T-helper 2 cell (primary cell): Measurements from ENCODE around the gene SYN1.
A peak's percentile ranks its signal among the peaks of the same experiment; 100 is the strongest.
"Not testable (repeated sequence)": the region's sequence is repeated elsewhere in the genome, so short reads cannot be mapped to it uniquely, and the experiment has no call there.

Experiments
- DNase-seq, 5 experiments: peaks; one replicate each; pipeline versions ENCODE4 v3.0.0 to v3.0.0-alpha.2; 2012 to 2022
- total RNA-seq, 2 donors: gene quantifications; one replicate each; lab custom pipeline; 2026; lab: John Stamatoyannopoulos, UW

SYN1 gene
- total RNA-seq: 0 to 0.07 reads per million in 2 donors

DNA sequence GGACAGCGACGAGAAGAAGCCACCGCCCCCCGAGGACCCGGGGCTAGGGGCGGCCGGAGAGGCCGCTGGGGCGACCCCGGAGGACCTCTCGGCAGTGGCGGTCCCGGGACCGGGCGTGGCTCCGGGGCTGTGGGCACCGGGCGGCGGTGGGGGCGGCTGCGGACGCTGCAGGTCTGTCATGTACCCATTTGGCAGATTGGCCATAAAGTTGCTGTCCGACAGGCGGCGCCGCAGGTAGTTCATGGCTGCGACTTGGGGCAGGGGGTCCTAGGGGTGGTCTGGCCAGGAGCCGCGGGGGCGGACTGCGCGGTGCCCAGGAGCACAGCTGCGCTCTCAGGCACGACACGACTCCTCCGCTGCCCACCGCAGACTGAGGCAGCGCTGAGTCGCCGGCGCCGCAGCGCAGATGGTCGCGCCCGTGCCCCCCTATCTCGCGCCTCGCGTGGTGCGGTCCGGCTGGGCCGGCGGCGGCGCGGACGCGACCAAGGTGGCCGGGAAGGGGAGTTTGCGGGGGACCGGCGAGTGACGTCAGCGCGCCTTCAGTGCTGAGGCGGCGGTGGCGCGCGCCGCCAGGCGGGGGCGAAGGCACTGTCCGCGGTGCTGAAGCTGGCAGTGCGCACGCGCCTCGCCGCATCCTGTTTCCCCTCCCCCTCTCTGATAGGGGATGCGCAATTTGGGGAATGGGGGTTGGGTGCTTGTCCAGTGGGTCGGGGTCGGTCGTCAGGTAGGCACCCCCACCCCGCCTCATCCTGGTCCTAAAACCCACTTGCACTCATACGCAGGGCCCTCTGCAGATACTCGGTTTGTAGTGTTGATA is at the start of gene SYN1:
Gene SYN1, minus strand, starts transcription at position 372 of the 817 bp plus-strand sequence. Its CDS starts 129 bp downstream, at position 243.
- DNase-seq: peak; percentile 59 to 85 (median 74)

DNA sequence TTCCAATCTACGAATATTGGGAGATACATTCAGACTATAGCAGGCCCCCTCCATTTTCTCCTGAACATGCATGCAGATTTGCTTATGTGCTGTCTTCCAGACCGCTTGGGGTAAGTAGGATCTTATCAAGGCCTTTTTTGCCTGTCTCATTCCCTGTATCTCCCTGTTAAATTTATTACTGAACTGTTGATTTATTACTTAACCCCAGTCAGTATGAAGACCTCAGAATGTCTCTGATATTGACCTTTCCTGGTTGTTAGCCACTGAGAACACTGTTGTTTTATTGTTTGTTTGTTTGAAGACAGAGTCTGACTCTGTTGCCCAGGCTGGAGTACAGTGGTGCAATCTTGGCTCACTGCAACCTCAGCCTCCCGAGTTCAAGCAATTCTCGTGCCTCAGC is 46.1 kb upstream of the SYN1 start:
- not testable (repeated sequence) for DNase-seq

DNA sequence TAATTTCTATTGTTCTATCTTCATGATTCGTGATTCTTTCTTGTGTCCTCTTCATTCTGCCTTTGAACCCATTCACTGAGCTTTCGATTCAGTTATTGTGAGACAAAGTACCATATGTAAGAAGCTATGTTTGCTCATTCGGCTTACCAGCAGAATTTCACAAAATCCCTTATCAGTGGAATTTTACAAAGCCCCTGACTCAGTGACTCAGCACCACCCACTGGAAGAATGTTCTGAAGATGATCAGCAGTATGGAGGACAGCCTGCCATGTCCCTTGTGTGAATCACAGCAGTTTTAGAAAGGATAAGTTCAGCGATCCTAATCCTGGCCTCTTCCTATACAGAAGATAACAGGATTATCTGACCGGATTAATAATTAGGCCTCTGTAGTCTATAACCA is 45.1 kb upstream of the SYN1 start:
- no peak for DNase-seq

DNA sequence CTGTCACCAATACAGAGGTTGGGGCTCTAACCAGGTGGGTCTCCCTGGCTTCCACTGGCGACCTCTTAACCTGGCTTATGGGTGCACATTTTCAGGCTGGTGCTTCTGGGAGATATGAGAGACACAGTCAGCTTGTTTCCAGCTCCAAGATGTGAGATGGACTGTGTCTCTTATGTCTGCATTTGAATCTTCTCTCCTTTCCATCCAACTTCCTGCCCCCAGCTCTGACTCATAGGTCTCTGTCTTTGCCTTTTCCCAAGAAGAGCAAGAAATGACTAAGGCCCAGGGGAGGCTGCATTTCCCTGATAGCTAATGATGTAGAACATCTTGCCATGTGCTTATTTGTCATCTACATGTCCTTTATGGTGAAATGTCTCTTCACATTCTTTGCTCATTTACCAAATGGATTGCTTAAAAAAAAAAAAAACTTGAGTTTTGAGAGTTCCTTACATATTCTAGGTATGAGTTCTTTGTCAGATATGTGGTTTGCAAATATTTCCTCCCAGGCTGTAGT is 42.5 kb upstream of the SYN1 start:
- peak in 2 of 5 experiments; percentile 18 to 83 for DNase-seq

DNA sequence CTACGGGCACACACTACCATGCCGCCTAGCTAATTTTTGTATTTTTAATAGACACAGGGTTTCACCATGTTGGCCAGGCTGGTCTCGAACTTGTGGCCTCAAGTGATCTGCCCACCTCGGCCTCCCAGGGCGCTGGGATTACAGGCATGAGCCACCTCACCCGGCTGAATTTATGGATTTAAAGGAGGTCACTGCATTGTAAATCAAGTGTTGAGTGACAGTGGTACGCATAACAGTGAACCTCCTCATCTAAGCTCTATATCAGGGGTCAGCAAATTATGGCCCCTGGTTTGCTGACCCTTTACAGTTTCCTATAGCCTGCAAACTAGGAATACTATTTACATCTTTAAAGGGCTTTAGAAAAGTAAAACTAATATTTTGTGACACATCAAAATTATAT is 41.9 kb upstream of the SYN1 start:
- DNase-seq: no peak

DNA sequence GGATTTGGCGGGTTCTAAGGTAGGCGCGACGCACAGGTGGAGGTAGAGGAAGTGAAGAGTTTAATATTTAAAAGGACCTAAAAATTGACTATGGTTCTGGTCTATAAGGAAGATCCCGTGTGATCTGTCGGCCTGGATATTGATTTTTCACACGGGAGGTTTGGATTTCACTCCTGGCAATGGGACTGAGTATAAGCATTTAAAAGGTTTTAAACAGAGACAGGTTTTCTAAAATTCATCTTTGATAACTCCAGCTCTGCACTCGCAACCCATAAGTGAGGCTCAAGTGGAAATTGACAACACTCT is 39.7 kb upstream of the SYN1 start:
- DNase-seq: no peak

DNA sequence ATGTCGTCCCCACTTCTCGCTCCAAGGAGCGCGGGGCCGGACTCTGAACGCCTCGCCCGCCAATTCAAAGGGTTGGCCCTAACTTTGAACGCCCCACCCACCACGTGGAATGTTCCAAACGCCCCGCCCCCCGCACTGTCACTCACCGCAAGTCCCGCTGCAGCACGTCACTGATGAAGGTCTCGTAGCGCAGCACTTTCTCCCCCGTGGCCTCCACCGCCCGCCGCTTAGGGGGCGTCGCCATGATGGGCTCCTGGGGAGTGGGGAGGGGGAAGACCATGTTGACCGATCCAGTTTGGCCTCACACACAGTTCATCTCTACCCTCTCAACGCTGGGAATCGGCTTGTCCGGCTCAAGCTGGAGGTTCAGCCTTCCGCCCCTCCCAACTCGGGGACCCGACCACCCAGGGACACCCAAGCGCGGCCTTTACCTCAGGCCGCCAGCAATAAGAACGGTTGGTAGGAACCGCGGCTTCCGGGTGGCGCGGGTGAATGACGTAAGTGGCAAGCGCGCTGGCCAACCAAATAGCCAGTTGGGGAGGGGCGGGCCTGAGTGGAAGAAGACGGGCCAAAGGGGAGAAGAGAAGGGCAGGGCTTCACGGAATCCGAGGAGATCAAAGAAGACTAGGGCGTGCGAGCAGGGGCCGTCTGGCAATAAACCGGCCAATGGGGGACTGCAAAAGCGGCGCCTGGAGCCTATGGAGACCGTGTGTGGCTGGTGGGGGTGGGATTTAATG is 39.2 kb upstream of the SYN1 start, which contains the start of gene UXT:
Gene UXT, minus strand, starts transcription at position 497 of the 737 bp plus-strand sequence. Its CDS starts 253 bp downstream, at position 244.
- peak; percentile 76 to 97 (median 90) for DNase-seq

DNA sequence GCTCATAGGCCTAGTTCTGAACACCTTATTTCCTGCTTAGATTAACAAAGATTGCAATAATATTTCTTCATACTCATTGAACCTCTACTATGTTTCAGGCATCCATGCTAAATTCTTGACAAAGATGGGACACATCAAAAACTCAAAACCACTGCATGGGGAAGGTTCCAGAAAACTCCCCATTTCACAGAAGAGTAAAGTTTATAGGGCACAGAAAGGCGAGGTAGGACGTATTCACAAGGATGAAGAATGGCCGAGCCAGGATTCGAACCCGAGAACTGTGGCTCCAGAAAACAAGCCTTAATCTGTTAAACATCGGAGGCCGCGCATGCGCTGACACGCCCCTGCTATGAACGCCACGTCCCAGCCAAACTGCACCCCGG is 38.6 kb upstream of the SYN1 start:
- DNase-seq: no peak

DNA sequence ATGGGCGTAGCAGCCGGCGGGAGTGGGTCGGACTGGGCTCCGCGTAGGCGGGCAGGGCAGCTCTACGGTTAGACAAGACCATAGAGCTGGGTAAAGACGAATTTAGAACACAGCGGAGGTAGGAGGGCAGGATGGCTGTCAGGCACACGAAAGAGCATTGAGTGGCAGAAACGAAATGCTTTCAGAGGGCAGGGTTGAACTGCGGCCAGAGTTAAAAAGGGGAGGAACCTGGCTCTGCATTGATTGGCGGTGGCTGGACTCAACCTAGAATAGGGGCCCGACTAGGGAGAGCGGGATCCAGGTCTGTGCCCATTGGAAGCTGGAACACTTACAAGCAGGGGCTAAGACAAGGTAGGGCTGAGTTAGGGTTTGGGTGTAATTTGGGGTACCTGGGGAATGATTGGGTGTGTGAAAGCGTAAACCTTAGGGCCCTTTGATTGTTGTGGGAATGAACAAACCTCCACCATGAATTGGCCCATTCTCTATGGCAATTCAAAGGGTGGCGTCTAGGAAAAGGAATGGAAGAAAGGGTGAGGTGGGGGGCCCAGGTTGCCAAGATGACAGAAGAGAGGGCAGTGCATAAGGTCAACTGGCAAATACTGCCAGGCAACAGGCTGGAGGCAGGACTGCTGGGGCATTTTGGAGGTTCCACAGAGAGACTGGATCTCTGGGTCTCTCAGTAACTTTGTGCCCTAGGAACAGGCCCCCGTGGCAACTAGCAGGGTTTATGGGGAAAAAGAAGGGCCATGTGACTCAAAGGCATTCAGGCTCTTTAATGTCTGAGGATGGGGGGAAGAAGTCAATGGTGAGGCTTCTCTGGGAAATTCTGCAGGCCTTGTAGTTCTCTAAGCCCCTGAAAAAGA is 31.6 kb upstream of the SYN1 start:
- no peak for DNase-seq

DNA sequence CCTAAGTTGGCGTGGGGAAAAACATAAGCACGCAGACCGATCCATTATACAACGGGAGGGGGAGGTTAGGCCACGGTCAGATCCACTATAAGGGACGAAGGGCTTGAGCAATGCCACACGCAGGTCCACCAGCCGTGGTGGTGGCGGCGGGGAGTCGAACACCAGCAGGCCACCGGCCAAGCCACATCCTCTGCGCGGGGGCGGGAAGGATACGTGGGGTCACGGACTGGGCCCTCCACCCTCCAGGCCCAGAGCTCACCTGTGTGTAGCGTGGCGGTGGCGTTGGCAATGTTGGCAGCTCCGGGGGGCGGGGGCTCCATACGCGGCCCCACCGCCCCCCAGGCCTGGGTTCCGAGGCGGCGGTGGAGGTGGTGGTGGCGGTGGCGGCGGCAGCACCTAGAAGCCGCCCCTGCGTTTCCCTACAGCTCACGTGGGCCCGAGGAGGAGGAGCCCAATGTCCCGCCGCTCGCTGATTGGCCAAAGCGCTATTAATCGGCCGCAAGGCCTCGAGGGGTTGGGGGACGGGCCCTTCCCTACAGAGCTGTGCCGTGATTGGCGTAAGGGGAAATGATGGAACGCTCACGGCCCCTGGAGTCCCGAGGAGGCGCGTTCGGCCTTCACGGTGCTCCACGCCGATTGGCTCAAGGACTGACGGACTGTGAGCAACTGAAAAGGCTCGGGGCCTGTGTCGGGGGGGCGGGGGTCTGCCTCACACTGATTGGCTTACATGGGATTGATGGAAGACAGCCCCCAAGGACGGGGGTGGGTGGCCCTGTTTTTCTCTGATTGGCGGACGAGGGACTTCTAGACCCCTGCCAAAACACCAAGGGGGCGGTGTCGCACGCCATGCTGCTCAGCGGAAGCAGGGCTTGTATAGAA is 30.7 kb upstream of the SYN1 start, which contains the start of gene ELK1:
Gene ELK1, minus strand, starts transcription at position 400 of the 879 bp plus-strand sequence. CDS start 9,122 bp downstream, outside the sequence.
- DNase-seq: peak; percentile 64 to 99 (median 86)

DNA sequence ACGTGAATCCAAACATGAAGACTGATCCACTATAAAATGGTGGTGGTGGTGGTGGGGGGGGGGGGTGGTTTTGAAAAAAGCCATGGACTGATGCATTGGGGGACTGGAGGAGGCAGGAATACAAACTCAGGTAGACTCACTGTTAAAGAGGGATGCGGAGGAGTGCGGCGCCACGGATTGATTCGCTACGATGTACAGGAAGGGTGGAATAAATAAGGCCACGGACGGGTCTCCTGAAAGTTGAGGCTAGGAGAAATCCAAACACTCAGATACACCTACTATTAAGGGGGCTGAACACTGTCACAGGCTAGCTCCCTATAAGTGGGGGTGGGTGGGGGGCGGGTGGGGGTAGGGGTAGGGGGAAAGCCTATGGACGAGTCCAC is 30.1 kb upstream of the SYN1 start:
- no peak for DNase-seq

DNA sequence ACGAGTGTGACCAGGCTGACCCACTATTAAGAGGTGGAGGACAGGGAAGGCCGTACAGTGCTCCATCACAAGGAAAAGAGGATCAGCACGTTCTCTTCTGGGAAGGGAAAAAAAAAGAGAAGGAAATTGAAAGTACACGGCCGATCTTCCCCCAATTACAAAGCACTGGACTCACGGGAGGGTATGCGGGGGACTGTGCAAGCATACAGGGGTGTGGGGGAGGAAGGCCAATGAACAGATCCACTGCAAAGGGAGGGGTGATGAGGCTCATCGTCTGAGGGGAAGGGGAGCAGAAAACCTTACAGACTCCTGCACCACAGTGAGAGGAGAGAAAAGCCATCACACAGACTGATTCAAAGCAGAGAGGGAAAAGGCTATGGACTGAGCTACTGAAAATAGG is 29.6 kb upstream of the SYN1 start:
- no peak for DNase-seq

DNA sequence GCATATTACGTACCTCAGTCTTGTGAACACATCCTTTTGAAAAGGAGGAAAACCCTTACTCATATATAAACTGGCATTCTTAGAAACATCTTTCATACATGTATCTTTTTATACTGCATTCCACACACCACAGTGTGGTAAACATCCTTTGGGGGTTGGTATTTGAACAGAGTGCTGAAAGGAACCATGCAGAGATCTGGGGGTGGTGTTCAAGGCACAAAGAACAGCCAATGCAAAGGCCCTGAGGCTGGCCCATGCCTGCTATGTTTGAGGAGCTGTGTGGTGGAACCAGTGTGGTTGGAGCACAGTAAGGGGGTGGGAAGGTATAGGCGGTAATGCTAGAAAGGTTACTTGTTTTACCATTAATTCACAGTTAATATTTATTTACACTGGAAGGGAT is 28.7 kb upstream of the SYN1 start:
- DNase-seq: peak in 1 of 5 experiments; percentile 59

DNA sequence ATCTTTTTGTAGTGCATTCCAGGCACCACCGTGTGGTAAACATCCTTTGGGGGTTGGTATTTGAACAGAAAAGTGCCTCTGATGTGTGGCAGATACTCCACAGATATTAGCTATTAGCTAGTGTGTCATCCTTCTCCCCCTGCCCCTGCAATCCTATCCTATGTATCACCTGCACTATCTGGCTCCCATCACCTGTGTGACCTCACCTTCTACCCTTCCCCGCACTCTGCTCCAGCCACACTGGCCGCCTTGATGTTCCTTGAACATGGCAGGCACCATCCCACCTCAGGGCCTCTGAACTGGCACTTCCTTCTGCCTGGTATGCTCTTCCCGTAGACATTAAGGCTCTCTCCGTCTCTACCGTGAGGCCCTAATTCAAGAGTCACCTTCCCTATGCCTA is 27.0 kb upstream of the SYN1 start:
- no peak for DNase-seq

DNA sequence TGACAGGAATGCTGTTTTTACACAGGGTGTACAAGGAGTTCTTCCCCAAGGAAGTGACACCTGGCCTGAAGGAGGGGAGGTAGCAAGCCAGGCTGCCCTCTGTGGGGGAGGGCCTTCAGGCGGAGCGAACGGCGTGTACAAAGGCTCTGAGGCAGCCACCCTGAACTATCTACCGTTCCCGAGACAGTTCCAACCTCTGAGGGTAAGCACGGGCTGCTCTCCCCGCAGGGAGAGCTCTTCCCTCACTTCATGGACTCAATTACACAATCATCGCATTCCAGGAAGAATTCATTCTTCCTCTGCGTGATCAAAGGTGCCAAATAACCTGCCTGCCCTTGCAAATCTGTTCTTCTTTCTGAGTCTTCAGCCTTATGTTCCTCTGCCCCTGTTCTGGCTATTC is 25.9 kb upstream of the SYN1 start:
- no peak for DNase-seq

DNA sequence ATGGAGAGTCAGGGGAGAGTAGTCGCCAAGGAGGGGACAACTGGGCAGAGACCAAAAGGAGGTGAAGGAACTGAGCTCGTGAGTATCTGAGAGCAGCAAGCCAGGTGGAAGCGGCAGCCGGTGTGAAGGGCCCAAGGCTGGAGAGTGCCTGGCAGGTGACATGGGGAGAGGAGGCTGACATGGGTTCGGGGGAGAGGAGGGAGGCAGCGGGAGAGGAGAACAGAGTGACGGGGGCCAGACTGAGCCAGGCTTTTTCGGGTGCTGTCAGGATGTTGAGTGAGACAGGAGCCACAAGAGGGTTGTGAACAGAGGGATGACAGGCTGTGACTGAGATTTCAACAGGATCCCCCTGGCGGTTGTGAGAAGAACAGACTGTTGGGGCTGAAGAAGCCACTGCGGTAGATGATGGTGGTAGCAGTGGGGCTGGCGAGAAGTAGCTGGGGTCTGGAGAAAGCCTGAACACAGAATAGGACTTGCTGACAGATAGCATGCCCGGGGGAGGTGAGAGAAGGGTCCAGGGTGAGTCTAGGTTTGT is 25.0 kb upstream of the SYN1 start:
- peak in 1 of 5 experiments; percentile 52 for DNase-seq

DNA sequence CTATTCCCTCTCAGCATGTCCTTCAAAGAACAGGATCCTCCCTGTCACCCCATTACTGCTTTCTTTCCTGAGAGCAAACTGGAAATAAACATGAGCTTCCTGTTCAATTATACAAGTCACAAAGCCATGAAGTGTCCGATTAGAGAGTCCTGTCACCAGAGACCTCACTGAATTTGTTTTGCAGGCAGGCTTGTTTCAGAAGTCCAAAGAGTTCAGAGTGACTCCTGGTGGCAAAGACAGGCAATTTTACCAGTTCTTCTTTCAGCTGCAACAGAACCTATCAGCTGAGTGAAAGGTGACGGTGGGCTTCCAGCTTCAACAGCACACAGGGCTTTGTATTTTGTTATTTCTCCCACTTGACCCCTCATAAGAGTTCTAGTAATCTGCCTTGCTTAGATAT is 24.3 kb upstream of the SYN1 start:
- DNase-seq: peak in 1 of 5 experiments; percentile 16

DNA sequence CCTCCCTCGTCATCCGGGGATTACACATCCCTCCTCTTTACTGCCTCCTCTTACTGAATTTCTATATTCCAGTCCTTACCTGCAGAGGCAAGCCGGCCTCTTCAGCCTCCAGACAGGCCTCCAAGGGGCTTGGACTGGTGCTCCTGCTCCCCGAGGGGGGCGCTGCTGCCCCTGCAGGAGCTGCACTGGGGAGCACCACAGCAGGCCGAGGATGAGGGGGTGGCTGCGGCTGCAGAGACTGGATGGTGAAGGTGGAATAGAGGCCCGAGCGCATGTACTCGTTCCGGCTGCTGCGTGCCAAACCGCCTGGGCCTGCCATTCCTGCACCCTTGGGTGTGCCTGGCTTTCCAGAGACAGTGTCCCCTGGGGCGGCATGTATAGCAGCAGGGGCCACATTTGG is 19.2 kb upstream of the SYN1 start:
- no peak for DNase-seq

DNA sequence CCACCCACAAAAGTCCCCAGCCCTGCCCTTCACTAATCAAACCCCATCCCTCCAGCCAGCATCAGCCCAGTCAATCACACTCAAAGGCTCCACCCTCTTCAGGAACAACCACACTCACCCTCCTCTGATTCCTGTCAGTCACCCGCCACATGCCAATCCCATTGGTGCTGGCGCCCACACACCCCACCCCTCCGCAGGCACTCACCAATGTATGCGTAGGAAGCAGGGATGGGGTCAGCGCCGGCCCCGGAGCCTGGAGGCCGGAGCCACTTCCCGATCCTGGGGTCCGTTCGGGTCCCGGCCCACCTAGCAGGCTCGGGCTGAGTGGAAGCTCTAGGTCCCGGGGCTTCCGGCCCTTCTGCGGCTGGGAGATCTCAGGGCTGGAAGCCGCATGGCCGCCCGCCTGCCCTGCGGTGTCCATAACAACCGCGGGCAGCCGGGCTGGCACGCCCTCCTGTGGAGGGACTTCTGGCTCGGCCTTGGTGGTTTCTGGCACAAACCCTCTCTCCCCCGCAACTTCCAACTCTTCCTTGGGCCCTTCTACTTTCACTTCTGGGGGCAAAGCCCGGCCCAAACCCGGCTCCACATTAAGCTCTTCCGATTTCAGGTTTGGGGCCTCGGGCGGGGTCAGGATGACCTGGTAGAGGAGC is 18.0 kb upstream of the SYN1 start:
- peak in 2 of 5 experiments; percentile 16 to 50 for DNase-seq

DNA sequence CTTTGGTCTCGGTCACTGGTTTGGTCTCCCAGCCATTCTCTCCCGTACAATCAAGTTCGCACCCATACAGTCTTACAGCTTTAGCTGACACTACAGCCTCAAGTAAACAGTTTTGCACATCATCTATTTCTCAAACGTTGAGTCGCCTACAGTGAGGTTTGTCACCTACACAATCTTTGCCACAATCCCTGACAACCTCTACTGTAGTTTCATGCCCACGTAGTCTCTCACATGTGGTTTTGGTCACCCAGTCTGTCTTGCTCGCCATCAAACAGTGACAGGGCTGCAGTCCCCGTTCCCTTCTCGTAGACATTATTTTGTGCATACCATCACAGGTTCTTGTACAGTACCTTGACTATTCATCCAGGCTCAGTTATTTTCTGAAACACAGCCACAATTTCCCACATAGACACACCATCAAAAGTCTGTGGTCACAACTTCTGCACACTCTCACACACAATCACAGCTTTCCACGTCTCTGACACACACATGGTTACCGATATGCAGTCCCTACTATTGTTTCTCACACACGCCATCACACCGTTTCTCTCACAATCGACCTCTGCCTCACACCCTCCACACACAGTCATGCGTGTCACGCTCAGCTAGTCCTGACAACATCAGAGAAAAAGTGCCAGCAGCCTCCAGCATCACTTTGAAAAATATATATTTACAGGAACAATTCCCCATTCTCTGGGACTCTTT is 15.4 kb upstream of the SYN1 start:
- DNase-seq: peak in 2 of 5 experiments; percentile 45 to 81
